Ovary (tissue), 9 donors: ENCODE results near the gene HBB. TPM values are rescaled to one million over a fixed set of nuclear protein-coding genes. Genes with fewer than 3 reads are reported as not detected.

ENCODE experiments used
- DNase-seq, 5 donors: peaks; one replicate each; pipeline ENCODE4 v3.0.0-alpha.2; 2019 to 2020
- H3K27ac ChIP-seq, 2 donors: fragments of 200-600 bp; one replicate each; pipeline versions ENCODE4 v1.5.1 to v1.8.0; 2019 to 2022
- H3K27me3 ChIP-seq: fragments of 200-600 bp; one replicate; pipeline ENCODE4 v1.8.0; 2022
- H3K36me3 ChIP-seq: fragments of 200-600 bp; sonication (generic); one replicate; pipeline ENCODE4 v1.5.1; 2019
- H3K4me1 ChIP-seq: one replicate; pipeline ENCODE4 v1.8.1; 2013; ENCODE audit warnings: mild to moderate bottlenecking, moderate library complexity; ENCODE audit not compliant: insufficient read depth
- H3K4me3 ChIP-seq: fragments of 200-600 bp; sonication (generic); one replicate; pipeline ENCODE4 v1.5.1; 2017
- H3K9me3 ChIP-seq, 2 donors: fragments of 200-600 bp in 1 of 2; sonication (generic) in 1 of 2; one replicate each; pipeline versions ENCODE4 v1.5.1 to v1.8.1; 2013 to 2019; ENCODE audit warnings: mild to moderate bottlenecking in 1 of 2, moderate library complexity in 1 of 2
- EP300 ChIP-seq: sonication (generic); formaldehyde crosslinking; IDR thresholded peaks from one replicate; pipeline ENCODE4 v1.6.1; 2017; ENCODE audit warnings: antibody characterized with exemption
- POLR2A ChIP-seq: fragments of 450-650 bp; IDR thresholded peaks from one replicate; pipeline ENCODE4 v1.6.1; 2017; ENCODE audit warnings: antibody characterized with exemption, mild to moderate bottlenecking, moderate library complexity
- WGBS, 3 donors: extraction: QIAGEN DNeasy Blood & Tissue Kit in 1 of 3; methylation state at CpG; one replicate each; pipeline versions ENCODE4 v1.1.5 to v1.1.7; 2013 to 2017; 5-methylcytosine and 5-hydroxymethylcytosine counted together
- intact Hi-C, 4 donors: fragments of 100-400 bp; cut with DNase I; formaldehyde crosslinking; loops; one replicate each; pipeline versions ENCODE4 v1.11.0 to v1.15.1; 2022 to 2023
- polyA plus RNA-seq, 2 donors: library from polyadenylated mRNA; stranded (reverse); fragments of 200-250 nt in 1 of 2; fragments of 350-450 nt in 1 of 2; fragmentation: Illumina TruSeq in 1 of 2; extraction: RNeasy Lipid Tissue Mini Kit (QIAGEN cat#74804) in 1 of 2; gene quantifications; one replicate each; pipeline ENCODE4 v1.2.3, GENCODE V29; 2013 to 2014
- total RNA-seq, 7 donors: library from RNA; depleted of rRNA in 2 of 7; stranded (reverse); fragments of >200 nt in 2 of 7; fragmentation: NEBNext Ultra II Directional in 3 of 7; extraction: Animal tissue kit (Norgen Biotek cat#: 25700) in 3 of 7; gene quantifications; one replicate each; pipeline versions ENCODE4 v1.1.0 to v1.2.4, GENCODE V29; 2016 to 2023
- TF ChIP-seq, protein P1 (sequence below), 3 donors: fragments of 450-650 bp in 2 of 3; fragments of 200-600 bp in 1 of 3; IDR thresholded peaks; one replicate each; pipeline versions ENCODE4 v1.5.1 to v1.8.0; 2016 to 2022; ENCODE audit warnings: antibody characterized with exemption in 3 of 3, mild to moderate bottlenecking in 1 of 3
- donor health status: DM: no; HTN: no; CAD: no; lungs with moderate emphysema.
- donor health status: DM: no; HTN: no; CAD: no.
- donor health status: Bipolar disorder and iron deficiency.
- donor health status: DM: yes; HTN: yes; CAD: no.
- donor health status: DM: no; HTN: no; CAD: no.
- donor health status: DM: yes; HTN: yes; CAD: no.

The HBB gene
- total and polyA plus RNA-seq, 9 donors = 9.1 to 393 (median 118) TPM

DNA sequence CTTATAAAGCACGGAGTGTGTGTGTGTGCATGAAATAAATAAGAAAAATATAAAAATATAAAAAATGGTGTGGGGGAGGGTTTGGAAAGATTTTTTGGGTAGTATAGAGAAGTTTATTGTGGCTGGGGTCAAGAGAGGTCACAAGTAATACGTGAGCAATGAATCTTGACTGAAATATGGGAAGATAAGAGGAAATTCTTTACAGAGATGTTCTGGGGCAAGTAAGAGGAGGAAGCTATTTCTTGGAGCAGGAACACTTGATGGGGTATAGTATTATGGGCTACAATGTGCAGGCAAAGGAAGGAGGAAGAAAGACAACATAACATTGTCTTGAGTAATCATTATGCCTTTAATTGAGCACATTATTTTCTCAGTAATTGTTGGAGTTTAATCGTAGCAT is 5.3 kb upstream of the HBB start:
- TF ChIP-seq, protein P1, sequence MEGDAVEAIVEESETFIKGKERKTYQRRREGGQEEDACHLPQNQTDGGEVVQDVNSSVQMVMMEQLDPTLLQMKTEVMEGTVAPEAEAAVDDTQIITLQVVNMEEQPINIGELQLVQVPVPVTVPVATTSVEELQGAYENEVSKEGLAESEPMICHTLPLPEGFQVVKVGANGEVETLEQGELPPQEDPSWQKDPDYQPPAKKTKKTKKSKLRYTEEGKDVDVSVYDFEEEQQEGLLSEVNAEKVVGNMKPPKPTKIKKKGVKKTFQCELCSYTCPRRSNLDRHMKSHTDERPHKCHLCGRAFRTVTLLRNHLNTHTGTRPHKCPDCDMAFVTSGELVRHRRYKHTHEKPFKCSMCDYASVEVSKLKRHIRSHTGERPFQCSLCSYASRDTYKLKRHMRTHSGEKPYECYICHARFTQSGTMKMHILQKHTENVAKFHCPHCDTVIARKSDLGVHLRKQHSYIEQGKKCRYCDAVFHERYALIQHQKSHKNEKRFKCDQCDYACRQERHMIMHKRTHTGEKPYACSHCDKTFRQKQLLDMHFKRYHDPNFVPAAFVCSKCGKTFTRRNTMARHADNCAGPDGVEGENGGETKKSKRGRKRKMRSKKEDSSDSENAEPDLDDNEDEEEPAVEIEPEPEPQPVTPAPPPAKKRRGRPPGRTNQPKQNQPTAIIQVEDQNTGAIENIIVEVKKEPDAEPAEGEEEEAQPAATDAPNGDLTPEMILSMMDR (IDR thresholded peaks at IDR 0.05) = no peak
- TF ChIP-seq POLR2A (no peak), EP300 (no peak)
- Histone ChIP-seq H3K36me3 (no peaks in the 10 kb centered on the region), H3K27ac (no peak overlapping the region), H3K9me3 (no peaks in the 10 kb centered on the region), H3K4me3 (no peak overlapping the region), H3K27me3 (no peaks in the 10 kb centered on the region), H3K4me1 (no peaks in the 10 kb centered on the region)
- DNase-seq = no peak
- 56 to 62% (median 61%) methylated on average over 3 of the region's 3 CpGs for WGBS, 3 donors
- intact Hi-C loops = no loop called here

DNA sequence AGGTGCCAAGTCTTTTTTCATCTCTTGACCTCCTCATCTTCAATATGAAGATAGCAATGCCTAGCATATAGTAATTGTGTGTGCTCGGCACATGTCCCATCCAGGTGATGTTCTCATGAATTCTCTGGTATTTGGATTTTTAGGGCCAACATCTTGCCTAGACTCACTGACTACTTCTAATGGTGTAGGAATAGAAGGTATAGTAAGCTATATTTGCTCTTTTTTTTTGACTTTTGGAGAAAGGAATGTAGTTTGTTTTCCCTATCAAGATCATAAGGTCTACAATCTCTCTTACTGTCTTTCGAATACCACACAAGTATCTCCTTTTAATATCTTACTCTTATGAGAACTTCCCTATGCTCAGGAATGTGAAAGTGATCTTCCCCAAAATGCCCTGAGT is 4.2 kb upstream of the HBB start:
- intact Hi-C loops = no loop called here
- WGBS, 3 donors = 80 to 92% (median 86%) methylated on average over 2 of the region's 2 CpGs

GRCh38 chr11:5230266-5230665 is 3.4 kb upstream of the HBB start:
- WGBS, 3 donors = 80 to 86% (median 83%) methylated on average over 1 of the region's 1 CpG
- no peak overlapping the region for H3K27ac ChIP-seq
- H3K4me3 ChIP-seq = no peak overlapping the region
- no peak for TF ChIP-seq POLR2A
- TF ChIP-seq, protein P1 (IDR thresholded peaks at IDR 0.05) = no peak
- no peak for TF ChIP-seq EP300
- no peaks in the 10 kb centered on the region for H3K36me3 ChIP-seq
- H3K9me3 ChIP-seq = no peaks in the 10 kb centered on the region
- intact Hi-C loops = no loop called here
- DNase-seq = no peak
- no peaks in the 10 kb centered on the region for H3K27me3 ChIP-seq
- no peaks in the 10 kb centered on the region for H3K4me1 ChIP-seq

More for the DNA sequence above, 4.2 kb upstream of the HBB start:
- no peak overlapping the region for H3K4me3 ChIP-seq
- H3K27me3 ChIP-seq = no peaks in the 10 kb centered on the region
- no peak for DNase-seq
- H3K9me3 ChIP-seq = no peaks in the 10 kb centered on the region
- no peak overlapping the region for H3K27ac ChIP-seq
- no peaks in the 10 kb centered on the region for H3K4me1 ChIP-seq
- TF ChIP-seq, protein P1 (IDR thresholded peaks at IDR 0.05) = no peak
- no peak for TF ChIP-seq EP300
- no peak for TF ChIP-seq POLR2A
- H3K36me3 ChIP-seq = no peaks in the 10 kb centered on the region

GRCh38 chr11:5229796-5230195 is 2.9 kb upstream of the HBB start:
- intact Hi-C loops = no loop called here
- no peak for TF ChIP-seq POLR2A
- TF ChIP-seq EP300 = no peak
- TF ChIP-seq, protein P1 (IDR thresholded peaks at IDR 0.05) = no peak
- WGBS, 3 donors = 73 to 76% (median 76%) methylated on average over 2 of the region's 2 CpGs

More at GRCh38 chr11:5229796-5230195, 2.9 kb upstream of the HBB start:
- H3K4me3 ChIP-seq = no peak overlapping the region
- no peaks in the 10 kb centered on the region for H3K9me3 ChIP-seq
- no peaks in the 10 kb centered on the region for H3K27me3 ChIP-seq
- DNase-seq = no peak
- no peaks in the 10 kb centered on the region for H3K36me3 ChIP-seq
- H3K4me1 ChIP-seq = no peaks in the 10 kb centered on the region
- no peak overlapping the region for H3K27ac ChIP-seq
